Measurements from ENCODE around the gene EXOC6. TPM values are rescaled to one million over a fixed set of nuclear protein-coding genes. Genes with fewer than 3 reads are reported as not detected.
A peak's percentile ranks its signal among the peaks of the same experiment; 100 is the strongest.

Gene EXOC6
- total and polyA plus RNA-seq, 10 of the 15 experiments (the other 5 are each of a cell fraction or from before 2014, with no cell fraction given), result 7.6 to 53.8 (median 13.3) TPM

DNA sequence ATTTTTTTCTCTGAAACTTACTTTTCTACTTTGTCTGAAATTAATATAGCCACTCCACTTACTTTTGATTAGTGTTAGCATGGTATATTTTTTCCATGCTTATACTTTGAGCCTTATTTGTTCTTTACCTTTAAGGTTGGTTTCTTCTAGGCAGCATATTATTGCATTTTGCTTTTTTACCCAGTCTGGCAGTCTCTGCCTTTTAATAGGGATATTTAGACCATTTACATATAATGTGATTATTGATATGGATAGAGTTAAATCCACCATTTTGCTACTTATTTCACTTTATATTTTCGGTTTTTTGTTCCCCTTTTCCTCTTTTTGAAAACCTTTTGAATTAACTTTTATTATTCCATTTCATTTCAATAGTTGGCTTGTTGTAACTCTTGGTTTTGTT is 255.6 kb downstream of the EXOC6 start (continued):
- TF ChIP-seq, protein P1, sequence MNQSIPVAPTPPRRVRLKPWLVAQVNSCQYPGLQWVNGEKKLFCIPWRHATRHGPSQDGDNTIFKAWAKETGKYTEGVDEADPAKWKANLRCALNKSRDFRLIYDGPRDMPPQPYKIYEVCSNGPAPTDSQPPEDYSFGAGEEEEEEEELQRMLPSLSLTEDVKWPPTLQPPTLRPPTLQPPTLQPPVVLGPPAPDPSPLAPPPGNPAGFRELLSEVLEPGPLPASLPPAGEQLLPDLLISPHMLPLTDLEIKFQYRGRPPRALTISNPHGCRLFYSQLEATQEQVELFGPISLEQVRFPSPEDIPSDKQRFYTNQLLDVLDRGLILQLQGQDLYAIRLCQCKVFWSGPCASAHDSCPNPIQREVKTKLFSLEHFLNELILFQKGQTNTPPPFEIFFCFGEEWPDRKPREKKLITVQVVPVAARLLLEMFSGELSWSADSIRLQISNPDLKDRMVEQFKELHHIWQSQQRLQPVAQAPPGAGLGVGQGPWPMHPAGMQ (IDR thresholded peaks at IDR 0.05; ENCODE audit: borderline replicate concordance), result no peak
- TF ChIP-seq, protein P2, sequence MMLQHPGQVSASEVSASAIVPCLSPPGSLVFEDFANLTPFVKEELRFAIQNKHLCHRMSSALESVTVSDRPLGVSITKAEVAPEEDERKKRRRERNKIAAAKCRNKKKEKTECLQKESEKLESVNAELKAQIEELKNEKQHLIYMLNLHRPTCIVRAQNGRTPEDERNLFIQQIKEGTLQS (IDR thresholded peaks at IDR 0.05; ENCODE audit: borderline replicate concordance, extremely low read depth, low read depth, low read length), result no peak
- no peak for TF ChIP-seq FOXM1 (IDR thresholded peaks at IDR 0.05; ENCODE audit: low read depth, low read length)

DNA sequence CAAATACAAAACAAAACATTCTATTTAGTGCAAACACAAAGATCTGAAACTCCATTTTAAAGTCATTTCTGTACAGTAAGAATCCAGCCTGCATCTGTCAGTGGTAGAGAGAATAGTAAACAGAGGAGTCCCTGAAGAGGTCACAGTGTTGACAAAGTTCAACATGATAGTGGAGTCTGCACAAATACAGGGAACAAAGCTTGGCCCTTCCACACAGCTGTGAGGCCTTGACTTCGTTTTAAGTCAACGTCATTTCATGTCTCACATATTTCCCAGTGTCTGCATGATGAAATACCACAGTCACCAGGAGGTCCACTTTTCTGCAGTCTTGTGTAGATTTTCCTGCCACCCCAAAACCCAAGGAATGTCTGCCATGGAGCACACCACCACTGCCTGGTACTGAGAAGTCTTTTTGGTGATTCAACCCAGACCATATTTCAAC is 258.3 kb downstream of the EXOC6 start:
- ChIA-PET CTCF (interaction anchor here (0.7 to 2.7 kb wide), 3 partner anchors 9 to 183 kb away, joined by 3 to 15 read pairs (median 3); no protein-coding TSS in a partner anchor), POLR2A (interaction anchor here (0.7 kb wide), 1 partner anchor 8 kb away, joined by 3 read pairs; no protein-coding TSS in a partner anchor), SMC1A (ENCODE audit: uncharacterized antibody, unreplicated experiment) (no interaction called here), RAD21 (ENCODE audit: unreplicated experiment) (interaction anchor here (1.3 kb wide), 1 partner anchor 20 kb away, joined by 4 read pairs; no protein-coding TSS in a partner anchor)
- peaks cover 22% of the 10 kb centered on the region for H3K4me1 ChIP-seq (ENCODE audit: control insufficient read depth, insufficient read depth, low read length)
- no peak overlapping the region for H3K9ac ChIP-seq (ENCODE audit: control insufficient read depth, insufficient read depth, low read length)
- H3K4me3 ChIP-seq, result no peak overlapping the region
- in situ Hi-C loops (cut with MboI), result no loop called here
- no peak overlapping the region for H2AFZ ChIP-seq (ENCODE audit: control insufficient read depth, low read depth, low read length)
- ATAC-seq (peak; percentile 63), DNase-seq (ENCODE audit: low read depth, low spot score) (no peak), FAIRE-seq (no peak)
- no peaks in the 10 kb centered on the region for H3K36me3 ChIP-seq (ENCODE audit: control insufficient read depth in 2 of 2, insufficient read depth in 2 of 2, low read length in 1 of 2)
- intact Hi-C loops (cut with micrococcal nuclease; ENCODE audit: unreplicated experiment), result no loop called here
- no peaks in the 10 kb centered on the region for H3K27me3 ChIP-seq (replicated peaks in 1 of 2; ENCODE audit: control insufficient read depth in 2 of 2, insufficient read depth in 2 of 2, low read length in 1 of 2)
- no peaks in the 10 kb centered on the region for H3K79me2 ChIP-seq (ENCODE audit: control insufficient read depth, insufficient read depth, low read length)
- H3K27ac ChIP-seq (ENCODE audit: control insufficient read depth, insufficient read depth), result no peak overlapping the region; the same call in 1 of the 2 replicates
- H3K9me3 ChIP-seq (replicated peaks; ENCODE audit: control insufficient read depth, insufficient read depth, low read length), result no peaks in the 10 kb centered on the region; the same call in 2 of the 3 replicates
- WGBS (ENCODE audit: insufficient coverage, insufficient replicate concordance, low lambda C conversion rate, missing lambda C conversion rate), result 100% methylated on average over 2 of the region's 2 CpGs
- H3K4me2 ChIP-seq (ENCODE audit: control insufficient read depth, insufficient read depth), result no peak overlapping the region; the same call in 1 of the 2 replicates
- H4K20me1 ChIP-seq (ENCODE audit: control insufficient read depth, insufficient read depth), result no peaks in the 10 kb centered on the region
- BruUV-seq (replicated peaks), result no TSS peak
- TF ChIP-seq RELA (IDR thresholded peaks at IDR 0.05; ENCODE audit: borderline replicate concordance, partially characterized antibody), result no peak
- TF ChIP-seq, protein P2 (IDR thresholded peaks at IDR 0.05; ENCODE audit: borderline replicate concordance, extremely low read depth, low read depth, low read length), result no peak
- TF ChIP-seq, protein P3, sequence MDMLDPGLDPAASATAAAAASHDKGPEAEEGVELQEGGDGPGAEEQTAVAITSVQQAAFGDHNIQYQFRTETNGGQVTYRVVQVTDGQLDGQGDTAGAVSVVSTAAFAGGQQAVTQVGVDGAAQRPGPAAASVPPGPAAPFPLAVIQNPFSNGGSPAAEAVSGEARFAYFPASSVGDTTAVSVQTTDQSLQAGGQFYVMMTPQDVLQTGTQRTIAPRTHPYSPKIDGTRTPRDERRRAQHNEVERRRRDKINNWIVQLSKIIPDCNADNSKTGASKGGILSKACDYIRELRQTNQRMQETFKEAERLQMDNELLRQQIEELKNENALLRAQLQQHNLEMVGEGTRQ (IDR thresholded peaks at IDR 0.05; ENCODE audit: borderline replicate concordance, low read depth, low read length), result no peak
- TF ChIP-seq, protein P4, sequence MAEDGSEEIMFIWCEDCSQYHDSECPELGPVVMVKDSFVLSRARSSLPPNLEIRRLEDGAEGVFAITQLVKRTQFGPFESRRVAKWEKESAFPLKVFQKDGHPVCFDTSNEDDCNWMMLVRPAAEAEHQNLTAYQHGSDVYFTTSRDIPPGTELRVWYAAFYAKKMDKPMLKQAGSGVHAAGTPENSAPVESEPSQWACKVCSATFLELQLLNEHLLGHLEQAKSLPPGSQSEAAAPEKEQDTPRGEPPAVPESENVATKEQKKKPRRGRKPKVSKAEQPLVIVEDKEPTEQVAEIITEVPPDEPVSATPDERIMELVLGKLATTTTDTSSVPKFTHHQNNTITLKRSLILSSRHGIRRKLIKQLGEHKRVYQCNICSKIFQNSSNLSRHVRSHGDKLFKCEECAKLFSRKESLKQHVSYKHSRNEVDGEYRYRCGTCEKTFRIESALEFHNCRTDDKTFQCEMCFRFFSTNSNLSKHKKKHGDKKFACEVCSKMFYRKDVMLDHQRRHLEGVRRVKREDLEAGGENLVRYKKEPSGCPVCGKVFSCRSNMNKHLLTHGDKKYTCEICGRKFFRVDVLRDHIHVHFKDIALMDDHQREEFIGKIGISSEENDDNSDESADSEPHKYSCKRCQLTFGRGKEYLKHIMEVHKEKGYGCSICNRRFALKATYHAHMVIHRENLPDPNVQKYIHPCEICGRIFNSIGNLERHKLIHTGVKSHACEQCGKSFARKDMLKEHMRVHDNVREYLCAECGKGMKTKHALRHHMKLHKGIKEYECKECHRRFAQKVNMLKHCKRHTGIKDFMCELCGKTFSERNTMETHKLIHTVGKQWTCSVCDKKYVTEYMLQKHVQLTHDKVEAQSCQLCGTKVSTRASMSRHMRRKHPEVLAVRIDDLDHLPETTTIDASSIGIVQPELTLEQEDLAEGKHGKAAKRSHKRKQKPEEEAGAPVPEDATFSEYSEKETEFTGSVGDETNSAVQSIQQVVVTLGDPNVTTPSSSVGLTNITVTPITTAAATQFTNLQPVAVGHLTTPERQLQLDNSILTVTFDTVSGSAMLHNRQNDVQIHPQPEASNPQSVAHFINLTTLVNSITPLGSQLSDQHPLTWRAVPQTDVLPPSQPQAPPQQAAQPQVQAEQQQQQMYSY (CRISPR knock-in tag; IDR thresholded peaks at IDR 0.05), result no peak
- TF ChIP-seq POLR2A (IDR thresholded peaks at IDR 0.05; ENCODE audit: low read depth, low read length), result no peak
- no peak for TF ChIP-seq SP1 (IDR thresholded peaks at IDR 0.05; ENCODE audit: low read depth, low read length)
- no peak for TF ChIP-seq PML (IDR thresholded peaks at IDR 0.05; ENCODE audit: low read length)
- TF ChIP-seq IKZF1 (conservative IDR thresholded peaks at IDR 0.05), result no peak
- no peak for TF ChIP-seq ASH2L (IDR thresholded peaks at IDR 0.05; ENCODE audit: borderline replicate concordance, low read depth)
- TF ChIP-seq, protein P5, sequence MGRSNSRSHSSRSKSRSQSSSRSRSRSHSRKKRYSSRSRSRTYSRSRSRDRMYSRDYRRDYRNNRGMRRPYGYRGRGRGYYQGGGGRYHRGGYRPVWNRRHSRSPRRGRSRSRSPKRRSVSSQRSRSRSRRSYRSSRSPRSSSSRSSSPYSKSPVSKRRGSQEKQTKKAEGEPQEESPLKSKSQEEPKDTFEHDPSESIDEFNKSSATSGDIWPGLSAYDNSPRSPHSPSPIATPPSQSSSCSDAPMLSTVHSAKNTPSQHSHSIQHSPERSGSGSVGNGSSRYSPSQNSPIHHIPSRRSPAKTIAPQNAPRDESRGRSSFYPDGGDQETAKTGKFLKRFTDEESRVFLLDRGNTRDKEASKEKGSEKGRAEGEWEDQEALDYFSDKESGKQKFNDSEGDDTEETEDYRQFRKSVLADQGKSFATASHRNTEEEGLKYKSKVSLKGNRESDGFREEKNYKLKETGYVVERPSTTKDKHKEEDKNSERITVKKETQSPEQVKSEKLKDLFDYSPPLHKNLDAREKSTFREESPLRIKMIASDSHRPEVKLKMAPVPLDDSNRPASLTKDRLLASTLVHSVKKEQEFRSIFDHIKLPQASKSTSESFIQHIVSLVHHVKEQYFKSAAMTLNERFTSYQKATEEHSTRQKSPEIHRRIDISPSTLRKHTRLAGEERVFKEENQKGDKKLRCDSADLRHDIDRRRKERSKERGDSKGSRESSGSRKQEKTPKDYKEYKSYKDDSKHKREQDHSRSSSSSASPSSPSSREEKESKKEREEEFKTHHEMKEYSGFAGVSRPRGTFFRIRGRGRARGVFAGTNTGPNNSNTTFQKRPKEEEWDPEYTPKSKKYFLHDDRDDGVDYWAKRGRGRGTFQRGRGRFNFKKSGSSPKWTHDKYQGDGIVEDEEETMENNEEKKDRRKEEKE (IDR thresholded peaks at IDR 0.05), result no peak
